Muscle of back (tissue), 11 donors: ENCODE data around the gene GLDC. TPM values are rescaled to one million over a fixed set of nuclear protein-coding genes. Genes with fewer than 3 reads are reported as not detected.
"Not testable (repeated sequence)": the region's sequence is repeated elsewhere in the genome, so short reads cannot be mapped to it uniquely, and the experiment has no call there.

Experiments used
- DNase-seq, 3 donors: peaks; one replicate each; pipeline versions ENCODE4 v3.0.0 to v3.0.0-alpha.2; 2013
- polyA plus RNA-seq, 10 donors: library from polyadenylated mRNA; unstranded; fragments of 120-200 nt; gene quantifications; one replicate each; pipeline ENCODE4 v1.2.1, GENCODE V29; 2013; ENCODE audit not compliant: insufficient read length in 10 of 10

Gene GLDC
- polyA plus RNA-seq, 10 donors = 0.24 to 1.7 (median 0.71) TPM

GRCh38 chr9:6566409-6567139 is 79.0 kb downstream of the GLDC start:
- DNase-seq = peak in 1 of 3 donors; percentile 94

DNA sequence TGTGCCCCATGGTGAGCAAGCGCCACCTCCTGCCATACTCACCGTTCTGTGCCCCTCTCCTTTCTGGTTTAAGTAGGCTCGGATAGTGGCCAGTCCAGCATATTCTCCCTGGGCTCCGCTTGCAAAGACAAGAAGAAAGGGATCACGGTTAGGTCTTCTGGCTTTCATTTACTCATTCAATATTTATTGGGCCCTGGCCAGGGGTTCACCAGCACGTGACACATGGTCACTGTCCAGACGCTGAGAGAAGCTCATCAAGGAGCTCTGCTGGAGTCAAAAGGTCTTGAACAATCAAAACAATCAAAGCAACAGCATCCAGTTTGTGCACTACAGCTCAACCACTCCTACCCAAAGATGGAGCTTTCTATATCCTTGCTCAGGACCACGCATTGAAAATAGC is 80.2 kb downstream of the GLDC start:
- DNase-seq = no peak

DNA sequence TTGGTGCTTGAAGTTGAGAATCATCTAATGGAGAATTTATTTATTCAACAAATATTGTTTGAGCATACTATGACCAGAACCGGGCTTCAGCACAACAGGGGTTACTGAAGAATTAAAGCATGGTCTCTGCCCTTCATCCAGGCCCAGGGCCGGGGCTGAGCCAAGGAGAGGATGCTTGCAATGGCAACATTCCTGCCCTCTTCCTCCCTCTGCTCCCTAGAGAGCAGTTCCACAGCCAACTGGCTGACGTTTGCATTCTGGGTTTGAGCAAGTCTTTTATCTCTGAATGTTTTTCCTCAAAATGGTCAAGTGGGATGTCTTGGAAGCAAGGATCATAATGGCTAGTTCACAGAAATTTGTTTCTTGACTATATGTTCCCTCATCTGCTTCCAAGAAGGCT is 80.7 kb downstream of the GLDC start:
- peak in 1 of 3 donors; percentile 26 for DNase-seq

DNA sequence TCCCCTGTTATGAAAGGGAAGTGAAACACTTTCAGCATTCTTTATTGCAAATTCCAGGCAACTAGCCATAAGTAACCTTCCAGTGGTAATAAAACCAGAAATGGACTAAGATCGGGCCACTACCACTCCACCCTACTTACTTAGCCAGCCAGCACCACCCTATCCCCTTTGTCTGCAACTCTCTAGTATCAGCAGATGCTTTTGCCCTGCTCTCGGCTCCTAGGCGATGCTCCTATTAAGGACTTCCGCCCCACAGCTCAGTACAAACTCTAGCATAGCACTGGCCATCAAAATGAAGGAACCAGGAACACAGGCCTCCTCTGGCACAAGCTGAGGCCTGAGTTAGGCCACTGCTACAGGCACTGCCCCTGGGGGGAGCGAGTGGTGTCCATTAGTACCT is 81.2 kb downstream of the GLDC start:
- no peak for DNase-seq

DNA sequence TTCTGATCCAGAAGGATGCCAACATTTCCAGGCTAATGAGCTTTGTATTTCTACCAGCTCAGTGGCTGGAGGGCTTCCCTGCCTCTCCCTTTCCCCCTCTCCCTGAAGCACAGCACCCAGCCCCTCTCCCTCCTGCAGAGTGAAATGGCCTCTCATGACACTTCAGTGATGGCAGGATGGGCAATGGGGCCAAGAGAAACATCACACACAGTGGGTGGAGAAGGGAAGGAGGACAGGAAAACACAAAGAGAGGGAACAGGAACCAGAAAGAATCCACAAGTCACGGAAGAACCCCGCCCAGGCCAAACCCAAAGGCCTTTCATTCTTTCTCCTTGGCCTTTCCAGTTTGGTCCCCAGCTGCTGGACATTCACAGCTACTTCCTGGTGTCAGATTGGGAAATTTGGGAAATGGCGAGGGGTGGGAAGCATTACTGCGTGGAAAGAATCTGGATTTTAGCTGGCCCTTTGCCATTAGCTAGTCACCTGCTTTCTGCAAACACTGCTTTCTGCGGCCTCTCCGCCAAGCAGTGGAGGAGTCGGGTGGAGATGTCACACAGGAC is 82.6 kb downstream of the GLDC start:
- DNase-seq = no peak

- DNase-seq = no peak
Measured at GRCh38 chr9:6562201-6562600, 83.3 kb downstream of the GLDC start.

- DNase-seq = no peak
Measured at GRCh38 chr9:6557883-6558616, 87.5 kb downstream of the GLDC start.

DNA sequence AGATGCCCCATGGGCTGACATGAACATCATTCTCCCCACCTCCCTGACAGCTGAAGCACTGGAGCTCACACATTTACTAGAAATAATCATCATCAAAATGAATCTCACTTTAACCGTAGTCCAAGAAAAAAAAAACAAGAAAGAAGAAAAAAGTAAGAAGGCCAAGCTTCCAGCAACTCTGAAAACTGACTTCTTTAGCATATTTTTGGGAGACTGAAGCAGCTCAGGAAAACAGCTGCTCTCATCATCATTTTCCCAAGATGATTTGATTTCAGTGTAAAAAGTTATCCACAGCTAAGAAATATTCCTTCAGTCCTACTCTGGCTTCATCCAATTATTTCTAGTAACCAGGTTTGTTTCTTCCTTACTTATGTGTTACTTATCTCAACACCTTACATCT is 91.7 kb downstream of the GLDC start:
- DNase-seq = peak in 1 of 3 donors; percentile 51

GRCh38 chr9:6552498-6553121 is 92.9 kb downstream of the GLDC start:
- DNase-seq = peak in 1 of 3 donors; percentile 45

DNA sequence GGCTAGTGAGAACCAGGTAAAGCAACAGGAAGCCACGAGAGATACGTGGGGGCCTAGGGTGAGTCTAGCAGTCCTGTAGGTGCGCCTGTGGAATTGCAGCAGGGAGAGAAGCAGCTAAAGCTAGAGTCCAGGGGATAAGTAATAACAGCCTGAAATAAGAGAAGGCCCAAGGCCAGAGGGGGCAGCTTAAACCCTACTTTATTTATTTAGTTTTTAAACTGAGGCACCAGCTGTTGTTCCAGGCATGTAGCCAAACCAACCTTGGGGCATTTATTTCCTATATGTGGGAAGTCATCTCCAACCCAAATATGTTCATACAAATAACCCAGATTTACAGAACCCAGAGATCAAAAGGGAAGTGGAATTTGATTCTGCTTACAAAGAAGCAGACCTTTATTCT is 93.5 kb downstream of the GLDC start:
- DNase-seq = peak in 1 of 3 donors; percentile 32

DNA sequence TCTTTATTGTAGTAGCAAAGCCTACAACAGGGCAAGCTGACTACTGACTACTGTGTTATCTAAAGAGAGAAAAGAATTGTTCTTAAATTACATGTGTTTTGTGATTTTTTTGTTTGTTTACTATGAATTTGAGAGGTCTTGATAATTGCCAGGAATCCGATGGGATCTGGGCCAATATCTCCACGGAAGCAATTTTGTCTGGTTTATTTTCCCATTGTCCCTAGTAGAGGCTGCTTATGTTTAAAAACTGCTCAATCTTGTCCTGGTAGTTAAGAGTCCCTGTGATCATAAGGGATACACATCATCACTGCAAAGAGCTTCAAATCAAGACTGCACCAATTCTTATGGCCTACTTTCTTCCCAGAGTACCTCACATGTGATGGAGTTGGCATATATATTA is 94.4 kb downstream of the GLDC start:
- DNase-seq = no peak

- peak in 1 of 3 donors; percentile 20 for DNase-seq
Measured at GRCh38 chr9:6549106-6549800, 96.3 kb downstream of the GLDC start.

GRCh38 chr9:6545017-6545691 is 100.4 kb downstream of the GLDC start:
- DNase-seq = no peak

DNA sequence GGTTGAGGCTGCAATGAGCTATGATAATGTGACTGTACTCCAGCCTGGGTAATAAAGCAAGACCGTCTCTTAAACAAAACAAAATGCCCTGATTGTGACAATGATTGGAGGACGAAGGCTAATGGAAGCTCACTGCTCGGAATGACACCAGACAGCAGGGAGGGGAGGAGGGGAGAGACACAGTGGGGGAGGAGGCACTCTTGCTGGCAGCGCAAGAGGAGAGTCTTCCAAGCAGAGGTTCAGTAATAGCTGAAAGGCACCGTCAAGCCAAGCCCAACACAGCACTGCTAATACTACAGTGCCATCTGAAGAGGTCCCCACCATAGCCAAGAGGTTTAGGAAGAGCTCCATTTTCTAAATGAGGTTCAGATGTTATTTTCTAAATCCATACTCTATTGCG is 102.3 kb downstream of the GLDC start:
- DNase-seq = no peak

GRCh38 chr9:6542617-6543016 is 102.9 kb downstream of the GLDC start:
- not testable (repeated sequence) for DNase-seq

- DNase-seq = no peak
Measured at GRCh38 chr9:6538666-6539071, 106.9 kb downstream of the GLDC start.

- DNase-seq = no peak
Measured at GRCh38 chr9:6535594-6535993, 109.9 kb downstream of the GLDC start.

DNA sequence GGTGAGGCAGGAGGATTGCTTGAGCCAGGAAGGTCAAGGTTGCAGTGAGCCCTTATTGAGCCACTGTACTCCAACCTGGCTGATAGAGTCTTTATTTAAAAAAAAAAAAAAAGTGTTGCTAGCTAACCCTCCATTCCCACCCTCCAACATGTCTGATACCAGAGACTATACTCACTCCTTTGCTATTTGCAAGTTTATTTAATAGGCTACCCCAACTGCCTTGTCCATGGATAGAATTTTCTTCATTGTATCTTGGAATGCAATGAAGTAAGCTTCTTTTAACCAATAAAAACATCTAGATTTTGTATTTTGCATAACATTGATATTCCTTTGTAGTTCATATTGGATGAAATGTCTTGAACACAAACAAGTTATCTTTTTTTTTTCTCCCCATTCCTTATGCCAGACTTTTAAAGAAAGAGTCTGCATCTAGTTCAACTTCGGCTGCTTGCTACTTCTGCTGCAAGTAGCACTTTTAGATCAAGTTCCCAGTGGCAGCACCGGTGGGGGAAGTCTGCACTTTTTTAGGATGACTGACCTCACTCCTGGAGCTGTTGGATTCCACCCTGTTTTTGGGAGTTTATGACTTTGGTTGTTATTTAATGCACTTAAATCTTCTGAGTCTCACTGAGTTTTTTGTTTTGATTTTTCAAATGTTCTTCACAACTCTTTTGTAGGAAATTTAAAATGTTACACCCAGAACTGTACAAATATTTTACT is 120.0 kb downstream of the GLDC start:
- no peak for DNase-seq

DNA sequence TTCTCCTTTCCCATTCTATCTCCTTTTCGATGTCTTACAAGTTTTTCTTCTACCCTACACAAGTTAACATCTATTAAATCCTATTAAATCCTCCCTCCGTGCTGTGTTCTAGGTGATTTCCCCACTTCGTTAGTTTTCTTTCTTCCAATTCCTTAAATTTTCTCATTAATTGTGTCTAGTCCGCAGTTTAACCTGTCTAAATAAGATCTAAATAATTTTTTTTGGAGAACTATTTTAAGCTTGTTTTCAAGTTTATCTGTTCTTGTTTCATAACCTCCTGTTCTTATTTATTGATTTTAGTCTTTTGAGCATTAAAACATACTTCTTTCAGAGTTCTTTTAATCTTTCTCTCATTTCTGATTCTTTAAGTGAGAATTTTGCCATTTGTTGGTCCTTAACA is 123.3 kb downstream of the GLDC start:
- DNase-seq = no peak

GRCh38 chr9:6512085-6512657 is 133.4 kb downstream of the GLDC start:
- DNase-seq = no peak
